ENCODE data around the gene SCD5. TPM values are rescaled to one million over a fixed set of nuclear protein-coding genes. Genes with fewer than 3 reads are reported as not detected.

Gene SCD5
- total and polyA plus RNA-seq, 2 of the 8 experiments (the other 6 are each of a cell fraction or from before 2014, with no cell fraction given): 0.92 to 1.2 TPM

DNA sequence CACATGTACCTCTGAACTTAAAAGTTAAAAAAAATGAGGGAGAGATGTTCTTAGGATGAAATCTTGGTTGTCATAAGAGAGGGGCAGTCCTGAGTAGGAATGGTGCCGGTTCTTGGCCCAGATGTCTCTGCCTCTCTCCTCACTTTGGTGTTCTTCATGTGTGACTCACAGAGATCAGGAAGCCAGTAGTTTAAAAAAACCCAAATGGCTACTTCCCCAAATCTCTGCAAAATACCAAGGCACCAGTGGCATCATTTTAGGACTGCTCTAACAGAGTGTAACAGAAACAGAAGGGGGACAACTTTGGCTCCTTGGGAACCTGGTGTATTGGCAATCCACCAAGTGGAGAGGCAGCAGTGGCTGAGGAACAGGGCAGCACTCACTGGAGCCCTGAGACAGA is 116.8 kb downstream of the SCD5 start:
- H3K9ac ChIP-seq (replicated peaks in 1 of 4; ENCODE audit: extremely low read depth in 1 of 4, low read depth in 3 of 4, low read length in 3 of 4): no peak overlapping the region
- H3K79me1 ChIP-seq (ENCODE audit: low read depth, low read length): no peaks in the 10 kb centered on the region
- H3K18ac ChIP-seq (ENCODE audit: extremely low read depth, low read length): no peak overlapping the region
- ChIA-PET POLR2A (ENCODE audit: partially characterized antibody) (interaction anchor here (1.0 kb wide), 1 partner anchor 253 kb away, joined by 3 read pairs; no protein-coding TSS in a partner anchor), CTCF (ENCODE audit: partially characterized antibody) (interaction anchor here (1.3 to 1.7 kb wide), 3 partner anchors 30 to 127 kb away, joined by 4 to 7 read pairs (median 5); no protein-coding TSS in a partner anchor)
- no peak overlapping the region for H4K5ac ChIP-seq (ENCODE audit: insufficient read length, low read depth, low read length)
- no peak overlapping the region for H4K91ac ChIP-seq (replicated peaks; ENCODE audit: insufficient read length, low read length)
- H3K4me1 ChIP-seq (replicated peaks in 1 of 4; ENCODE audit: control insufficient read depth in 3 of 4, insufficient read depth in 4 of 4, low read length in 3 of 4): no peaks in the 10 kb centered on the region; a peak in 1 of 7 replicates
- H3K27ac ChIP-seq (ENCODE audit: low read depth, low read length): no peak overlapping the region
- 88% methylated on average over 1 of the region's 1 CpG; no CpG with 5 or more reads in 1 of the 2 experiments for WGBS, 2 experiments (ENCODE audit: extremely low coverage in 1 of 2, insufficient coverage in 1 of 2, insufficient read length in 1 of 2, insufficient replicate concordance in 2 of 2, low coverage in 1 of 2, low lambda C conversion rate in 2 of 2, missing lambda C conversion rate in 1 of 2)
- no peak overlapping the region for H2BK5ac ChIP-seq (ENCODE audit: low read depth, low read length)
- H2BK120ac ChIP-seq (replicated peaks; ENCODE audit: low read depth, low read length): no peak overlapping the region
- no peak overlapping the region for H3K56ac ChIP-seq (replicated peaks; ENCODE audit: insufficient read length, low read depth, low read length)
- DNase-seq (ENCODE audit: low read depth in 1 of 2, low spot score in 2 of 2): no peak
- H2BK20ac ChIP-seq (ENCODE audit: low read length): no peak overlapping the region
- no peaks in the 10 kb centered on the region for H3K36me3 ChIP-seq (ENCODE audit: control insufficient read depth in 2 of 4, insufficient read depth in 4 of 4, low read length in 3 of 4)
- no peak overlapping the region for H2BK12ac ChIP-seq (ENCODE audit: low read depth, low read length)
- no peak overlapping the region for H3K4me2 ChIP-seq (ENCODE audit: insufficient read depth in 1 of 2, low read depth in 2 of 2, low read length in 2 of 2)
- no peak overlapping the region for H4K8ac ChIP-seq (ENCODE audit: extremely low read depth, insufficient read depth, low read length)
- H3K9me3 ChIP-seq (ENCODE audit: insufficient read depth in 2 of 2, low read depth in 1 of 2, low read length in 1 of 2): no peaks in the 10 kb centered on the region
- no peaks in the 10 kb centered on the region for H3K79me2 ChIP-seq (ENCODE audit: control insufficient read depth in 1 of 2, insufficient read depth in 2 of 2, low read length in 2 of 2)
- FAIRE-seq: no peak
- no peak overlapping the region for H2AK5ac ChIP-seq (ENCODE audit: low read depth, low read length)
- H2AFZ ChIP-seq (ENCODE audit: low read length): no peak overlapping the region
- no peaks in the 10 kb centered on the region for H4K20me1 ChIP-seq (replicated peaks in 1 of 2; ENCODE audit: control insufficient read depth in 1 of 2, insufficient read depth in 2 of 2, low read length in 2 of 2)
- no peak overlapping the region for H3K4me3 ChIP-seq (ENCODE audit: extremely low read depth in 1 of 4, insufficient read depth in 2 of 4, low read depth in 3 of 4, low read length in 4 of 4)
- H3K23ac ChIP-seq (ENCODE audit: insufficient read length): no peak overlapping the region
- H3K23me2 ChIP-seq (ENCODE audit: low read depth, low read length): no peaks in the 10 kb centered on the region
- no peaks in the 10 kb centered on the region; a peak in 1 of 7 replicates for H3K27me3 ChIP-seq (replicated peaks in 1 of 4; ENCODE audit: control insufficient read depth in 3 of 4, extremely low read depth in 1 of 4, insufficient read depth in 3 of 4, low read length in 3 of 4)
- H3K14ac ChIP-seq (ENCODE audit: insufficient read length): no peak overlapping the region
- no peak overlapping the region for H2BK15ac ChIP-seq (ENCODE audit: low read length)
- H3K4ac ChIP-seq (replicated peaks; ENCODE audit: insufficient read length, low read depth, low read length): no peak overlapping the region
- no peak for TF ChIP-seq PHF8 (conservative IDR thresholded peaks at IDR 0.05; ENCODE audit: low read depth, low read length)
- no peak for TF ChIP-seq KDM1A (IDR thresholded peaks at IDR 0.05; ENCODE audit: borderline replicate concordance, low read length)
- TF ChIP-seq BCL11A (IDR thresholded peaks at IDR 0.05; ENCODE audit: low read depth in 2 of 2, low read length in 2 of 2): no peak
- TF ChIP-seq TEAD4 (IDR thresholded peaks at IDR 0.05; ENCODE audit: low read depth, low read length): no peak
- TF ChIP-seq RNF2 (IDR thresholded peaks at IDR 0.05; ENCODE audit: borderline replicate concordance, low read depth, low read length, missing control alignments, poor library complexity, severe bottlenecking): no peak
- no peak for TF ChIP-seq NRF1 (IDR thresholded peaks at IDR 0.05; ENCODE audit: low read depth, low read length)
- TF ChIP-seq CBX8 (IDR thresholded peaks at IDR 0.05; ENCODE audit: borderline replicate concordance, low read depth, low read length): no peak
- no peak for TF ChIP-seq CBX5 (IDR thresholded peaks at IDR 0.05; ENCODE audit: low read depth, low read length)
- TF ChIP-seq FOSL1 (IDR thresholded peaks at IDR 0.05; ENCODE audit: insufficient read depth, low read depth, low read length): no peak
- no peak for TF ChIP-seq POU5F1 (IDR thresholded peaks at IDR 0.05; ENCODE audit: low read depth, low read length)
- TF ChIP-seq RXRA (IDR thresholded peaks at IDR 0.05; ENCODE audit: insufficient read depth, low read depth, low read length): no peak
- no peak for TF ChIP-seq YY1 (IDR thresholded peaks at IDR 0.05; ENCODE audit: low read depth, low read length)
- TF ChIP-seq GABPA (IDR thresholded peaks at IDR 0.05; ENCODE audit: borderline replicate concordance, insufficient read depth, low read length): no peak
- TF ChIP-seq POLR2A (IDR thresholded peaks at IDR 0.05; ENCODE audit: control extremely low read depth in 1 of 2, low read depth in 2 of 2, low read length in 2 of 2): no peak
